Astrocyte (in vitro differentiated cells and primary cell): ENCODE data around the gene SEMA6A.

ENCODE experiments used
- EZH2 ChIP-seq: IDR thresholded peaks from 2 replicates; pipeline ENCODE4 v1.6.1; 2012; ENCODE audit warnings: mild to moderate bottlenecking, low read length, inconsistent platforms; ENCODE audit not compliant: insufficient read depth
- TF ChIP-seq, protein P1 (sequence below): IDR thresholded peaks from 2 replicates; pipeline ENCODE4 v1.5.1; 2011; ENCODE audit warnings: low read depth, mild to moderate bottlenecking, inconsistent platforms, low read length, moderate library complexity; ENCODE audit not compliant: insufficient read depth

DNA sequence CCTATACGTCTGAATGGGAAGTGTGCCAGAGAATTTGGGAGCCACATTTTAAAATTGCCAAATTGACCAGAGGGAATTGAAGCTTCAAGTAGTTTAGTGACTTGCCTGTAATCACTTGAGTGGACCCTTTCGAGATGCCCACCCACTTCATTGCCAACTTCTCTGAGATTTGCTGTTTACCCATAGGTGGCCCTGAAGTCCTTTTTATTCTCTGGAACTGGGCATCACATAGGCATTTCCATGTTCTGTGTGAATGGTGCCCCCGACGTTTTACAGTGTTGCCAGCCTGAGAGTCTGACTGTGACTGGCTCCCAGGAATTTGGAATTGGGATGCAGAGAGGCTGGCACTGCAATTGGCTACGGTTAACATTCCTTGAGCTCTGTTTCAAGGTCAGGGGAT lies 158.6 kb downstream of the SEMA6A start:
- TF ChIP-seq, protein P1, sequence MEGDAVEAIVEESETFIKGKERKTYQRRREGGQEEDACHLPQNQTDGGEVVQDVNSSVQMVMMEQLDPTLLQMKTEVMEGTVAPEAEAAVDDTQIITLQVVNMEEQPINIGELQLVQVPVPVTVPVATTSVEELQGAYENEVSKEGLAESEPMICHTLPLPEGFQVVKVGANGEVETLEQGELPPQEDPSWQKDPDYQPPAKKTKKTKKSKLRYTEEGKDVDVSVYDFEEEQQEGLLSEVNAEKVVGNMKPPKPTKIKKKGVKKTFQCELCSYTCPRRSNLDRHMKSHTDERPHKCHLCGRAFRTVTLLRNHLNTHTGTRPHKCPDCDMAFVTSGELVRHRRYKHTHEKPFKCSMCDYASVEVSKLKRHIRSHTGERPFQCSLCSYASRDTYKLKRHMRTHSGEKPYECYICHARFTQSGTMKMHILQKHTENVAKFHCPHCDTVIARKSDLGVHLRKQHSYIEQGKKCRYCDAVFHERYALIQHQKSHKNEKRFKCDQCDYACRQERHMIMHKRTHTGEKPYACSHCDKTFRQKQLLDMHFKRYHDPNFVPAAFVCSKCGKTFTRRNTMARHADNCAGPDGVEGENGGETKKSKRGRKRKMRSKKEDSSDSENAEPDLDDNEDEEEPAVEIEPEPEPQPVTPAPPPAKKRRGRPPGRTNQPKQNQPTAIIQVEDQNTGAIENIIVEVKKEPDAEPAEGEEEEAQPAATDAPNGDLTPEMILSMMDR, result no peak
- no peak for TF ChIP-seq EZH2
